CMK (cell line): ENCODE data around the gene STON2.

Experiments used
- DNase-seq: peaks from one replicate; pipeline ENCODE4 v3.0.0-alpha.2; 2010; ENCODE audit warnings: low read depth

Gene STON2

GRCh38 chr14:81416981-81417380 is 16.9 kb upstream of the STON2 start:
- DNase-seq, result no peak

GRCh38 chr14:81416194-81416952 is 16.2 kb upstream of the STON2 start:
- no peak for DNase-seq

- no peak for DNase-seq
These were observed 15.7 kb upstream of the STON2 start for GRCh38 chr14:81415781-81416180.

DNA sequence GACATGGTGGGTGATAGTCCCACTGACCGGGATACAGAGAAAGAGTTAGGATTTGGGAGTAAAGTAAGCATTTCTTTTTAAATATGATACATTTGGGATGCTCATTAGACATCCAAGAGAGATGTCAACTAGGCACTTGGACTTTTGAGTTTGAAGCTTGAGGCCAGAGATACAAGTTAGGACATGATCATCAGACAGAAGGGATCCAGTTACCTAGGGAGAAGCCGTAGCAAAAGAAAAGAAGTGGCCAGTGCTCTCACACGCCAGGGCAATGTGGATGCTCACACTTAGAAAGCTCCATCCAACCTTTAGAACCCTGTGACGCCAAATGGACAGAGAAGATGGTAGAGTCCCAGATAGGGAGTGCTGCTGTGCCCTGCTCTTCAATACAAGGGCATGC is 14.0 kb upstream of the STON2 start:
- DNase-seq, result no peak

DNA sequence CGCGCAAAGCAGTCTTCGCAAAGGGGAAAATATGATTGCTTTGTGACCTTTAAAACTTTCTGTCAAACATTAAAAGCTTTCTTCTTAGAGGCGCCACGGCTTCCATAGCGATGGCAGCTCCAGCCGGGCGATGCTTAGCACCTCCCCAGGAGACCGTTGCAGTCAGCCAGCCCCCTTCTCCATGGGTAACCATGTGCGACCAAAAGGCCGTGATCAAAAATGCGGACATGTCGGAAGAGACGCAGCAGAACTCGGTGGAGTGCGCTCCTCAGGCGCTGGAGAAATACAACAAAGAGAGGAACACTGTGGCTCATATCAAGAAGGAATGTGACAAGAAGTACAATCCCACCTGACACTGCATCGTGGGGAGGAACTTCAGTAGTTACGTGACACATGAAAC is 12.7 kb upstream of the STON2 start:
- DNase-seq, result no peak

DNA sequence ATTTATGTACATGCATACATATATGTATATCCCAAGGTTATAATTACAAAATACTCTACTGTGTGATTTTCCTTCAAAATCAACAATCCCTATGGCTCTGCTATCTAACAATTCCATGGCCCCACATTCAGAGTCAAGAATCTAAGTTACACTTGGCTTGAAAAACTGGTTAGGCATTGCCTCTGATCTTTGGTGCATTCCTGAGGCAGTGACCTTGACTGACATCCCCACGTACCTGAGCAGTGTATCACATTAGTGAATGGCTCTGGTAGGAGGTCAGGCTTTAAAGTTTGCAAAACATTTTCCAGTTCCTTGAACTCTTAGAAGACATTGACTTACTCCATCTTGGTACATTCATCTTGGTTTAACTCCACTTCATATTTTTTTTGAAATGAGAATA is 8.5 kb upstream of the STON2 start:
- DNase-seq, result no peak

DNA sequence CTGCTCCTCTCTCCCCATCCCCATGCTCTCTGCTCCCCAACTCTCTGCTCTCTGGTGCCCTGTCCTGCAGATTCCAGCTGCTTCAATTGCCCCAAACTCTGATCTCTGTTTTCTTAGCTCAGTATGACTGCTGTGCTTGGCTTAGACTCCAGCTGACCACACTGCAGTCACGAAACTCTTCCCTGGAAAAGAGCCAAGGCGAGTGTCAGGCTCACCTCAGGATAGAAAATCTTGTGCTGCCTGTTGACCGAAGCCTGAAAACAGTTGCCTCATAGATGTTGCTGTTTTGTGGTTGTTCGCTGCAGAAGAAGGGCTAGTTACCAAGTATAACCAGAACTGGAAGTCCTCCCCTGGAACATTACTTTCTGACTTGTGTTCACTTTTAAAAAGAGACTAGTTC is 6.7 kb upstream of the STON2 start:
- DNase-seq, result no peak

DNA sequence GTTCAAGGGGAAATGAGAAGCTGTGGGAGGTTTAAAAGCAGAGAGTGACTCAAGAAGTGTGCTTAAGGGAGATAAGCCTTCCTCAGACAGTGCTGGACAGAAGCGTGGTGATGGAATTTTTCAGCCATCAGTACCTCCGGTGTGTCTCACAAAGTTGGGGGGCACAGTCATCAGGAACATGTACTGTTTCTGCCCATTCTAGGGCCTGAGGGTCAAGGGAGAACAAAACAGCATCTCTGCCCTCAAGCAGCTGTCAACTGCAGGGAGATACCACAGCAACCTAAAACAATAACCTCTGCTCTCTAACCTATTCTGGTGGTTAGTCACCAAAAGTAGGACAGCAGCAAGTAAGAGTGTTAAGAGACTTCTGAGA is 2.0 kb upstream of the STON2 start:
- DNase-seq, result no peak

DNA sequence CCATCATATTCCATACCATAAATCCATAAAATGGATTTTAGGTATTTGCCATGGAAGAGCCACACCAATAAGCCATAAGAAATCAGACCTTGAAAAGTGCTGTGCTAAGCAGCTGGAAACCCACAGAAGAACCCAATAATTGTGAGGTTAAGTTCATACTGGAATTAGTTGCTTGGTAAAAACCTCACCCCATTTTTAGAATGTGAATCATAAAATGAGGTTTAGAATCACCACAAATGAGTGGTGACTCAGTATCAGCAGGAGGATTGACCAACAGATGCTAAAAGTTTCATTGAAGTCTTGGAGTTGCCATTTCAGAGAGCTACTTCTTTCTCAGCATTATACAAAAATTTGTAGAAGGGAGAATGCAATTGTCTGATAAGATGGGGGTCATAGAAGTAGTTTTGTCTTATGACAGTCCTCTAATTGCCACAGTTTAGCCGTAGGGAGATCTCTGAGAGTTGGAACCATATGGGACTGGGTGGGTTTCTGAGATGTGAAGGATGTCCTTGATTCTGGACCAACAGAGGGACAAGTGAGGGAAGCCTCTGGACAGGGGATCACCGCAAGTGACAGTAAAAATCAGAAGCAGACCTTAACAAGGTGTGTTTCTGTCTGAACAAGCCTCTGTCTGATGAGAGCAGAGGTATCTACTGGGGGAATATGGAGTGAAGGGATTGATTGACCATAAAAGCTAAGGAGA is 1.4 kb upstream of the STON2 start:
- no peak for DNase-seq

DNA sequence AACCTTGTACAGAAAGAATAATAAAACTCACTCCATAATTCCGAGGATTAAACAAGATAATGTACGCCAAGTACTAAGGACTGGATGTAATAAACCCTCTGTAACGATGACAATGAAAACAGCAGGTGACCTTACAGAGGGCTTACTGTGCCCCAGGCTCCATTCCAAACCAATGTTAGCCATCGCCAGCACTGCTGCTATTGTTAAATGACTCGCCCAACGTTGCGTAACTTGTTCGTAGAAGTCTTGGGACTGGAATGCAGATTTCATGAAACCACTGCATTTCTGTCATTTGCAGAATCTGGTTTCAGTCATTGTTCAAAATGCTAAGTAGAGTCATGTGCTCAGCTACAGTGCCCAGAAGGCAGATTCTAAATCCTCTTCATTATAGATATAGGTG is 728 bp upstream of the STON2 start:
- no peak for DNase-seq

GRCh38 chr14:81398196-81398891 is 1.8 kb downstream of the STON2 start:
- DNase-seq, result no peak

GRCh38 chr14:81396113-81396512 is 4.0 kb downstream of the STON2 start:
- no peak for DNase-seq

DNA sequence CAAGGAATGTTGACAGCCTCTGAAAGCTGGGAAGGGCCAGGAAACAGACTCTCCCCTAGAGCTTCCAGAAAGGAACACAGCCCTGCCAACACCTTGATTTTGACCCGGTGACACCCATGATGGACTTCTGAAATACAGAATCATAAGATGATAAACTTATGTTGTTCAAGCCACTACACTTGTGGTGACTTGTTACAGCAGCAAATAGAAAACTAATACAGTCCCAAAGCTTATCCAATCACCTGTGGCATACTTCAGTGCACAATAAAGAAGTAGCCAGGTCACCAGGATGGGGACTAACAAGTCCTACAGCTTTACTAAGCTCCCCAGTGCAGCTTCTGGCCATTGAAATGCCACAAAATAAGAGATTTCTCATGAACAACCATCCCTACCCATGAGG is 5.4 kb downstream of the STON2 start:
- no peak for DNase-seq

DNA sequence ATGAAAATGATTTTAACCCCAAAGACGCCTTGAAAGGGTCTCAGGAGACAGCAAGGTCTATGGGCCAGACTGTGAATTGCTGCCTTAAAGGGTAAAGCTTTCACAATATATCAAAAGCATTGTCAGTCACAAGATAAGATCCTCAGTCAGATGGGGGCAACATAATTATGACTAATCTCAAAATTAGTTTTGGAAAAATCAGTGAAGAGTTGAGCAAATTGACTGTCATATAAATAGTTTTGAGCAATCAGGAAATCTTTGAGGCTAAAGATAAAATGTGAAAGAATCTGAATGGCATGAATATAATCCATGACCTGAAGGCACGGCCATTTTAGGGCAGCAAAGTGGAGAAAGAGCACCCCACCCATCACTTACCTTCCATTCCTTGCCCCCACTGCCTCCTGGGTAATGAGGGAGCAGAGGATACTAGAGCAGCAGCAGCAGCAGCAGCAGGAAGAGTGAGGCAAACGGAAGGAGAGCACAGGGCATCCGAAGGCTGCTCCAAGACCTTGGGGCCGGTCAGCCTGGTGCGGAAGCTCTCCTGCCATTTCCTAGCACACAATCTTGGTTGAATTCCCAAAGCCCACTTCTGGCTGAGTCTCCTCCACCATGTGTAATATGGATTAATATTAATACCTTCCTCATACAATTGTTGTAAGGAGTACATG is 7.0 kb downstream of the STON2 start:
- DNase-seq, result no peak

- DNase-seq, result no peak
These were observed 8.1 kb downstream of the STON2 start for GRCh38 chr14:81392052-81392451.

DNA sequence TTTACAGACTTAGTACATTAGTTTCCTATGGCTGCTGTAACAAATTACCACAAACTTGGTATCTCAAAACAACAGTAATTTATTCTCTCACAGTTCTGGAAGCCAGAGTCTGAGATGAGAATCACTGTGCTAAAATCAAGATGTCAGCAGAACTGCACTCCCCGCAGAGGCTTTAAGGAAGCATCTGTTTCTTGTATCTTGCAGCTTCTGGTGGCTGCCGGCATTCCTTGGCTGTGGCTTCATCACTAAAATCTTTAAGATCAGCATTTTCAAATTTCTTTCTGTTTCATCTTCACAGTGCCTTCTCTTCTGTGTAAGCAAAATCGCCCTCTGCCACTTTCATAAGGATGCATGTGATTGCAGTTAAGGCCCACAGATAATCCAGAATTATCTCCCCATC is 9.4 kb downstream of the STON2 start:
- no peak for DNase-seq

GRCh38 chr14:81388336-81388735 is 11.8 kb downstream of the STON2 start:
- DNase-seq, result no peak

DNA sequence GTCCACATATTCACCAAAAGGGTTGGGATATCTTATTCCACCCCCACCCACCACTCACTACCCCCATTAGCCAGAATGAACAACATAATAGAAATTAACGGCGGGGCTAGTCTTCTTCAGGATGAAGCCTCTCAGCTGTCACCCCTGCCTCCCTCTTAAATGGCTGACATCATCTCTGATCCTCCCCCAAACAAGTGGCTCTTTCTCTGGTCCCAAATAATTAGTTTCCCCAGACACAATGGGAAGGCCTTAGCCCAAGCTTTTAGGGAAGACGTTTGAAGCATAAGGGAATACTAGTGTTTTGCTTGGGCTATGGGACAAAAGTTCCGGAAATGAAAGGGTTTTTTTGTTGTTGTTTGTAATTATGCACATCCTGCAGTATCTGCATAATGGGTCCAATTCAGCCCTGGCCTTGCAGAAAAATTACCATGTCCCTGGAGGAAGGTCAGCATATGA is 13.8 kb downstream of the STON2 start:
- no peak for DNase-seq

GRCh38 chr14:81385886-81386285 is 14.2 kb downstream of the STON2 start:
- no peak for DNase-seq

DNA sequence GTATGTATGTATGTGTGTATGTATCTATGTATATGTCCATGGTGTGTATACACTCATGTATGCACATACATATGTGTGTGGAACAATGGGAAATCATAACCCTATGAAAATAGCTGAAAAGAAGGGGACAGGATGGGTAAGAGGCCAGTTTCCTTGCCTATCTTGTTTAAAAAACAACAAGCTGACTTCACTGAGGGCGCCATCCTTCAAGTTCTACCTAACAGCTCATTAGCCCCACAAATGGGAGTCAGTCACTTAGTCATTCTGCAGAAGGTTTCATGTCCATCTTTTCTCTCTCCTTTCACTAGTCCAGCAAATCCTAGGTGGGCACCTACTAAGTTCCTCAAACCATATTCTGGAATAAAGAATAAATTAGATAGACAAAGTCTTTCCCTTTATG is 14.7 kb downstream of the STON2 start:
- DNase-seq, result no peak

GRCh38 chr14:81384900-81385299 is 15.2 kb downstream of the STON2 start:
- DNase-seq, result no peak

DNA sequence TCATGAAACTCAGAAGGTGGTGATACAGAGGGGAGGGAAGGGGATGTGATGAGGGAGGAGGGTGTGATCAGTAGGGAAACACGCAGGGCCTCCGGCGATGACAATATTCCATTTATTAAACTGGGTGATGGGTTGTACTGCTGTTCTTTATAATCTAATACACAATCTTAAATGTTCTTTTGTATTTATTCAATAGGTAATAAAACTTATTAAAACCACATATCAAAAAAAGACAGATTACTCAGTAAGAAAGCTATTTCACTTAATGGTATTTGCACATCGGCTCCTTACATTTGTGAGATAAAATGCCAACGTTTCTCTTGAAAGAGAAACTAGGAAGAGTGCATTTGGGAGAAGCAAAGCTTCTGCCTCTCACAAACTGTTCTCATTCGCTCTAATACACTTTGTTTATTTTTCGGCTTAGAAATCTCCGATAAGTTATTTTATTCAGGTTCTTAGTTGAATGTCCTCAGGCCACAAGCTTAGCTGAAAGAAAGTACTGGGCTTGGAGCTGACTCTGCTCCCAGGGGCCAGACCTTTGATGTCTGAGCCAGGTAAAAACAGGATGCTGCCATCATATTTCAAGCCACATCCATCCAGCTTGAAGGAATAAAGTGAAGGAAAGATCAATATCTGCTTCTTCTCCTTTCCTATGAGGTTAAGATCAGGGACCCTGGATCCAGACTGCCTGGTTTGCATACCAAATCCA is 17.5 kb downstream of the STON2 start:
- no peak for DNase-seq
